GM20000 (cell line): ENCODE results near the gene C21orf91.

Experiments used
- DNase-seq: peaks from one replicate; pipeline ENCODE4 v3.0.0; 2012; ENCODE audit warnings: low spot score
- TF ChIP-seq, protein P1 (sequence below): IDR thresholded peaks from 2 replicates; pipeline ENCODE4 v1.5.1; 2012; ENCODE audit warnings: mild to moderate bottlenecking, control low read depth; ENCODE audit errors: extremely low read depth, missing control alignments

The C21orf91 gene

DNA sequence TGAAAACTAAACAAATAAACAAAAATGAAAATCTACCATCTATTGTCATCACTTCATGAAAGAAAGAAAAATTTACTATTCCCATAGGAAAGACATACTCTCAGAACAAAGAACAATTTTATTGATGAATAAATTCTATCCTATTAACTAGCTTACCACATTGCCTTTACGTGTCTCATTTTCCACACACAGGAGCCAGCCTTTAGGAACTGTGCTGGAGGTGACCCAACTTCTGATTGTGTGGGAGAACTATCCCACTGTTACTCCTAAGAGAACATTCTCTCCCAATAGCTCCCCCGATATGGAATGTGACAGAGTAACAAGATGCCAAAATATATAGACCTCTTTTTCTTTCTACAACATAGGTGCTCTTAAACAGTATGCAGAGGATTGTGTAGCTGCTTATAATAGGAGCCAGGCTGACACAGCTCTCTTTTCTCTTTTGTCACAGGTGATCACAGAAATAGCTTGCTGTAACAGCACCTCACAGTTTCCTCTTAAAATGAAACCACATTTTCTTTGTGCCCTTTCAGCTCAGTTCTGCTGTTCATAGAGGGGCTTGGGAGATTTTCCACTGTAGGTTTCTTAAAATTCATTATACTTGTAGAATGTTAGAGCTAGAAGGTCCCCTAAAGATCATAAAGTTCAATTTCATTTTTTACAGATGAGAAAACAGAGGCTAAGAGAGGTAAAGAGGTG is 35.5 kb downstream of the C21orf91 start:
- TF ChIP-seq, protein P1, sequence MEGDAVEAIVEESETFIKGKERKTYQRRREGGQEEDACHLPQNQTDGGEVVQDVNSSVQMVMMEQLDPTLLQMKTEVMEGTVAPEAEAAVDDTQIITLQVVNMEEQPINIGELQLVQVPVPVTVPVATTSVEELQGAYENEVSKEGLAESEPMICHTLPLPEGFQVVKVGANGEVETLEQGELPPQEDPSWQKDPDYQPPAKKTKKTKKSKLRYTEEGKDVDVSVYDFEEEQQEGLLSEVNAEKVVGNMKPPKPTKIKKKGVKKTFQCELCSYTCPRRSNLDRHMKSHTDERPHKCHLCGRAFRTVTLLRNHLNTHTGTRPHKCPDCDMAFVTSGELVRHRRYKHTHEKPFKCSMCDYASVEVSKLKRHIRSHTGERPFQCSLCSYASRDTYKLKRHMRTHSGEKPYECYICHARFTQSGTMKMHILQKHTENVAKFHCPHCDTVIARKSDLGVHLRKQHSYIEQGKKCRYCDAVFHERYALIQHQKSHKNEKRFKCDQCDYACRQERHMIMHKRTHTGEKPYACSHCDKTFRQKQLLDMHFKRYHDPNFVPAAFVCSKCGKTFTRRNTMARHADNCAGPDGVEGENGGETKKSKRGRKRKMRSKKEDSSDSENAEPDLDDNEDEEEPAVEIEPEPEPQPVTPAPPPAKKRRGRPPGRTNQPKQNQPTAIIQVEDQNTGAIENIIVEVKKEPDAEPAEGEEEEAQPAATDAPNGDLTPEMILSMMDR: no peak
- DNase-seq: no peak

DNA sequence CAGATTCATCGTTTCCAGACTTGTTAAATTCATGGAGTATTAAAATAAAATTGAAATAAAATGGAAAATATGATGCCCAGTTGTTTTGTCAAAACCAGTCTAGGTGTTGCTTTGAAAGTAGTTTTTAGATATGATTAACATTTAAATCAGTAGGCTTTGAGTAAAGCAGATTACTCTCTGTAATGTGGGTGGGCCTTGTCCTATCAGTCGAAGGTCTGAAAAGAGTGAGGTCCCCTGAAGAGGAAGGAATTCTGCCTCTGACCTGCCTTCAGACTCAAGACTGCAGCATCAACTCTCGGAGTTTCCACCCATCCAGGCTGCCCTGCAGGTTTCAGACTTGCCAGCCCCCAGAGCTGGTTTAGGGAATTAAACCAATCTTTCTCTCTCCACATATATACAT is 36.2 kb downstream of the C21orf91 start:
- DNase-seq: no peak
- TF ChIP-seq, protein P1: no peak

- TF ChIP-seq, protein P1: no peak
- no peak for DNase-seq
These were observed 37.1 kb downstream of the C21orf91 start for GRCh38 chr21:17782051-17782450.

GRCh38 chr21:17781524-17781923 is 37.6 kb downstream of the C21orf91 start:
- no peak for DNase-seq
- TF ChIP-seq, protein P1: no peak

GRCh38 chr21:17780539-17780938 is 38.6 kb downstream of the C21orf91 start:
- TF ChIP-seq, protein P1: no peak
- DNase-seq: peak; percentile 37

- TF ChIP-seq, protein P1: no peak
- no peak for DNase-seq
These were observed 39.2 kb downstream of the C21orf91 start for GRCh38 chr21:17779980-17780379.

GRCh38 chr21:17779496-17779895 is 39.7 kb downstream of the C21orf91 start:
- no peak for DNase-seq
- TF ChIP-seq, protein P1: no peak
